B cell (primary cell): ENCODE results near the gene PIK3IP1. TPM values are rescaled to one million over a fixed set of nuclear protein-coding genes. Genes with fewer than 3 reads are reported as not detected.
A peak's percentile ranks its signal among the peaks of the same experiment; 100 is the strongest.

Experiments used
- ATAC-seq: fragments of 200-7000 bp; cut with Tn5 transposase; one replicate; pipeline ENCODE4 v1.10.0; 2021; ENCODE audit warnings: low read depth, mild to moderate bottlenecking, moderate number of reproducible peaks, moderate library complexity
- CTCF ChIA-PET: fragments of 350-600 bp; sonication (Branson Sonifier 250); formaldehyde crosslinking; loops from one replicate; lab custom pipeline; 2021; ENCODE audit warnings: antibody characterized with exemption, inconsistent platforms; lab: Charles Lee
- POLR2A ChIA-PET: fragments of 350-600 bp; sonication (Branson Sonifier 250); formaldehyde crosslinking; loops from one replicate; lab custom pipeline; 2021; ENCODE audit warnings: antibody characterized with exemption; lab: Charles Lee
- DNase-seq: peaks from one replicate; pipeline ENCODE4 v3.0.0; 2013
- H2AFZ ChIP-seq: 2 replicates; pipeline ENCODE4 v1.6.1; 2012; ENCODE audit warnings: mild to moderate bottlenecking, low read depth, low read length; ENCODE audit not compliant: insufficient read depth, poor library complexity, severe bottlenecking
- H3K27ac ChIP-seq, 2 donors: 1 replicate in 1 of 2; 2 replicates in 1 of 2; pipeline ENCODE4 v1.5.1; 2012 to 2013; ENCODE audit warnings: low read length in 2 of 2, mild to moderate bottlenecking in 2 of 2, moderate library complexity in 1 of 2
- H3K27me3 ChIP-seq, 4 experiments: fragments of 200-600 bp in 1 of 4; sonication (generic) in 1 of 4; replicated peaks in 1 of 4; 1 replicate in 2 of 4; 2 replicates in 2 of 4; pipeline versions ENCODE4 v1.6.1 to v1.7.0; 2013 to 2016; ENCODE audit warnings: low read length in 3 of 4, mild to moderate bottlenecking in 2 of 4, mixed read lengths in 1 of 4, moderate library complexity in 1 of 4; ENCODE audit not compliant: insufficient read depth in 4 of 4, control insufficient read depth in 3 of 4; ENCODE audit errors: control extremely low read depth in 1 of 4
- H3K36me3 ChIP-seq, 2 experiments: replicated peaks in 1 of 2; 1 replicate in 1 of 2; 2 replicates in 1 of 2; pipeline versions ENCODE4 v1.6.1 to v1.7.1; 2013; ENCODE audit warnings: low read length in 1 of 2; ENCODE audit not compliant: insufficient read depth in 2 of 2, control insufficient read depth in 1 of 2; ENCODE audit errors: control extremely low read depth in 1 of 2, extremely low read depth in 1 of 2
- H3K4me1 ChIP-seq, 2 donors: fragments of 200-600 bp in 1 of 2; sonication (generic) in 1 of 2; 1 replicate in 1 of 2; 2 replicates in 1 of 2; pipeline versions ENCODE4 v1.5.1 to v1.6.1; 2013 to 2017; ENCODE audit warnings: low read length in 2 of 2; ENCODE audit not compliant: control insufficient read depth in 2 of 2, insufficient read depth in 2 of 2
- H3K4me2 ChIP-seq: replicated peaks from 2 replicates; pipeline ENCODE3; 2012; ENCODE audit warnings: mild to moderate bottlenecking, low read depth, low read length; ENCODE audit not compliant: poor library complexity, severe bottlenecking
- H3K4me3 ChIP-seq, 5 experiments: fragments of 200-600 bp in 1 of 5; sonication (generic) in 1 of 5; 1 replicate in 3 of 5; 2 replicates in 2 of 5; pipeline versions ENCODE4 v1.5.1 to v1.7.0; 2011 to 2016; ENCODE audit warnings: low read length in 4 of 5, mild to moderate bottlenecking in 4 of 5, low read depth in 2 of 5, control low read depth in 1 of 5, moderate library complexity in 1 of 5; ENCODE audit not compliant: insufficient read depth in 1 of 5; ENCODE audit errors: control extremely low read depth in 1 of 5, extremely low read depth in 1 of 5
- H3K79me2 ChIP-seq: fragments of 200-600 bp; sonication (generic); one replicate; pipeline ENCODE4 v1.6.0; 2016; ENCODE audit warnings: low read length; ENCODE audit not compliant: control insufficient read depth, insufficient read depth
- H3K9ac ChIP-seq: fragments of 200-600 bp; sonication (generic); 2 replicates; pipeline ENCODE4 v1.6.1; 2017; ENCODE audit warnings: mild to moderate bottlenecking, low read length, moderate library complexity
- H3K9me3 ChIP-seq, 3 donors: one replicate each; pipeline versions ENCODE4 v1.6.1 to v1.7.1; 2013; ENCODE audit warnings: low read length in 2 of 3; ENCODE audit not compliant: control insufficient read depth in 2 of 3, insufficient read depth in 1 of 3; ENCODE audit errors: control extremely low read depth in 1 of 3
- H4K20me1 ChIP-seq: 2 replicates; pipeline ENCODE4 v1.6.0; 2012; ENCODE audit warnings: mild to moderate bottlenecking, low read length; ENCODE audit not compliant: insufficient read depth, control insufficient read depth, poor library complexity, severe bottlenecking
- H3K27ac Mint-ChIP-seq: one replicate; pipeline ENCODE4 v1.8.0; 2021; ENCODE audit warnings: mixed read lengths
- H3K27me3 Mint-ChIP-seq: one replicate; pipeline ENCODE4 v1.8.0; 2021; ENCODE audit warnings: mixed read lengths
- H3K4me1 Mint-ChIP-seq: one replicate; pipeline ENCODE4 v1.8.0; 2021; ENCODE audit warnings: mixed read lengths
- H3K4me3 Mint-ChIP-seq: one replicate; pipeline ENCODE4 v1.8.0; 2021; ENCODE audit warnings: mixed read lengths
- H3K9me3 Mint-ChIP-seq: one replicate; pipeline ENCODE4 v1.8.0; 2022; ENCODE audit warnings: mixed read lengths; ENCODE audit not compliant: insufficient read depth
- CTCF ChIP-seq: fragments of 200-600 bp; IDR thresholded peaks from one replicate; pipeline ENCODE4 v1.8.0; 2022; ENCODE audit warnings: antibody characterized with exemption, mild to moderate bottlenecking
- EZH2 ChIP-seq: IDR thresholded peaks from 2 replicates; pipeline ENCODE4 v1.6.1; 2012; ENCODE audit warnings: borderline replicate concordance, low read depth, mild to moderate bottlenecking, moderate library complexity, low read length; ENCODE audit not compliant: insufficient read depth, poor library complexity, severe bottlenecking
- WGBS: methylation state at CpG from one replicate; pipeline ENCODE4 v1.1.5; 2013; ENCODE audit warnings: missing lambda C conversion rate; ENCODE audit not compliant: insufficient coverage; 5-methylcytosine and 5-hydroxymethylcytosine counted together
- intact Hi-C: fragments of 100-400 bp; cut with micrococcal nuclease; formaldehyde crosslinking; loops from one replicate; pipeline ENCODE4 v1.10.0; 2022
- polyA plus RNA-seq: library from polyadenylated mRNA; depleted of rRNA; stranded (reverse); fragments of >200 nt; gene quantifications from 2 replicates; pipeline ENCODE4 v1.2.3, GENCODE V29; 2012
- small RNA-seq: library from RNA; depleted of rRNA; stranded (forward); fragments of <200 nt; gene quantifications from one replicate; pipeline ENCODE3, GENCODE V24; 2012; ENCODE audit warnings: low replicate concordance, low read depth; ENCODE audit not compliant: insufficient read length
- total RNA-seq, 2 donors: library from RNA; stranded (reverse); fragments of 120-200 nt in 1 of 2; gene quantifications; 1 replicate in 1 of 2; 2 replicates in 1 of 2; pipeline versions ENCODE4 v1.2.3 to v1.2.4, GENCODE V29; 2013 to 2022

PIK3IP1 gene
- total and polyA plus RNA-seq, 2 donors (not counting 1 experiment from before 2014, with no cell fraction given) = 89.8 to 92.9 TPM

- ChIA-PET CTCF (interaction anchor here (0.8 kb wide), 1 partner anchor 22 kb away, joined by 5 read pairs; no protein-coding TSS in a partner anchor), POLR2A (no interaction called here)
- Histone ChIP-seq H3K27me3 (no peaks in the 10 kb centered on the region), H3K79me2 (peaks cover 37% of the 10 kb centered on the region), H3K4me2 (no peak overlapping the region), H3K36me3 (no peaks in the 10 kb centered on the region), H2AFZ (no peak overlapping the region), H3K9me3 (no peaks in the 10 kb centered on the region), H3K4me1 (peaks cover 11 to 14% of the 10 kb centered on the region in 2 donors), H3K27ac (no peak overlapping the region), H3K4me3 (peak overlapping the region in 1 of 5 experiments; percentile 41), H3K9ac (no peak overlapping the region), H4K20me1 (no peaks in the 10 kb centered on the region)
- intact Hi-C loops = no loop called here
- Mint-ChIP-seq H3K27ac (no peak overlapping the region), H3K27me3 (no peaks in the 10 kb centered on the region), H3K4me3 (no peak overlapping the region), H3K9me3 (no peaks in the 10 kb centered on the region), H3K4me1 (peaks cover 12% of the 10 kb centered on the region)
- 94% methylated on average over 2 of the region's 3 CpGs for WGBS
- DNase-seq = no peak
- no peak for ATAC-seq
- TF ChIP-seq CTCF (no peak), EZH2 (no peak)
These were observed 57.2 kb downstream of the PIK3IP1 start for GRCh38 chr22:31235081-31235480.

- DNase-seq = no peak
- TF ChIP-seq EZH2 (no peak), CTCF (no peak)
- H3K4me2 ChIP-seq = no peak overlapping the region
- no peak for ATAC-seq
- no peaks in the 10 kb centered on the region for H4K20me1 ChIP-seq
- H3K4me1 ChIP-seq = peaks cover 17 to 19% of the 10 kb centered on the region in 2 donors
- ChIA-PET CTCF (interaction anchor here (1.2 to 9.4 kb wide), 3 partner anchors 20 to 142 kb away, joined by 3 to 56 read pairs (median 5); partner anchors contain the start of gene LIMK2), POLR2A (no interaction called here)
- no peak overlapping the region for H3K9ac ChIP-seq
- intact Hi-C loops = no loop called here
- Mint-ChIP-seq H3K4me1 (peaks cover 21% of the 10 kb centered on the region), H3K27ac (no peak overlapping the region), H3K4me3 (no peak overlapping the region), H3K9me3 (no peaks in the 10 kb centered on the region), H3K27me3 (no peaks in the 10 kb centered on the region)
- H3K36me3 ChIP-seq = no peaks in the 10 kb centered on the region
- WGBS = no CpG with 5 or more reads among the region's 3 CpGs
- no peak overlapping the region for H2AFZ ChIP-seq
- peaks cover 37% of the 10 kb centered on the region for H3K79me2 ChIP-seq
- H3K4me3 ChIP-seq = no peak overlapping the region
- H3K27ac ChIP-seq = no peak overlapping the region
- H3K27me3 ChIP-seq = no peaks in the 10 kb centered on the region
- no peaks in the 10 kb centered on the region for H3K9me3 ChIP-seq
These were observed 59.3 kb downstream of the PIK3IP1 start for GRCh38 chr22:31233001-31233400.

Small RNA genes lying within 50 kb of the gene (small RNA-seq; reads per million reads assigned to genes)
- not detected for gene RNA5SP496

Other genes starting within 250 kb of the PIK3IP1 start
- gene SMTN, start 211.2 kb downstream of the PIK3IP1 start, total RNA-seq = 4.0 and 4.7 TPM in 2 replicates
- 5.3 and 7.0 TPM in 2 replicates for gene SMTN, start 211.2 kb downstream of the PIK3IP1 start, polyA plus RNA-seq
- 18.4 and 23.6 TPM in 2 replicates for gene SELENOM, start 184.9 kb downstream of the PIK3IP1 start, total RNA-seq
- 29.9 and 43.3 TPM in 2 replicates for gene SELENOM, start 184.9 kb downstream of the PIK3IP1 start, polyA plus RNA-seq
- gene INPP5J, start 169.5 kb downstream of the PIK3IP1 start, total RNA-seq = 0.29 and 0.52 TPM in 2 replicates
- 0.07 and 0.42 TPM in 2 replicates for gene INPP5J, start 169.5 kb downstream of the PIK3IP1 start, polyA plus RNA-seq
- not detected in 2 replicates for gene PLA2G3, start 152.0 kb downstream of the PIK3IP1 start, total RNA-seq
- gene PLA2G3, start 152.0 kb downstream of the PIK3IP1 start, polyA plus RNA-seq = not detected in 2 replicates
- 23.0 and 24.6 TPM in 2 replicates for gene RNF185, start 132.3 kb downstream of the PIK3IP1 start, total RNA-seq
- 9.4 and 12.8 TPM in 2 replicates for gene RNF185, start 132.3 kb downstream of the PIK3IP1 start, polyA plus RNA-seq
- gene LIMK2, start 80.2 kb downstream of the PIK3IP1 start, total RNA-seq = 16.3 and 20.2 TPM in 2 replicates
- gene LIMK2, start 80.2 kb downstream of the PIK3IP1 start, polyA plus RNA-seq = 6.8 and 7.4 TPM in 2 replicates
- gene PATZ1, start 53.9 kb upstream of the PIK3IP1 start, total RNA-seq = 47.0 and 47.4 TPM in 2 replicates
- gene PATZ1, start 53.9 kb upstream of the PIK3IP1 start, polyA plus RNA-seq = 35.1 and 35.6 TPM in 2 replicates
- 58.9 and 77.7 TPM in 2 replicates for gene DRG1, start 107.1 kb upstream of the PIK3IP1 start, total RNA-seq
- gene DRG1, start 107.1 kb upstream of the PIK3IP1 start, polyA plus RNA-seq = 26.6 and 33.9 TPM in 2 replicates
- gene EIF4ENIF1, start 197.4 kb upstream of the PIK3IP1 start, total RNA-seq = 58.3 and 62.7 TPM in 2 replicates
- gene EIF4ENIF1, start 197.4 kb upstream of the PIK3IP1 start, polyA plus RNA-seq = 26.2 and 29.4 TPM in 2 replicates
- gene SFI1, start 204.0 kb upstream of the PIK3IP1 start, total RNA-seq = 182 and 191 TPM in 2 replicates
- 80.2 and 104 TPM in 2 replicates for gene SFI1, start 204.0 kb upstream of the PIK3IP1 start, polyA plus RNA-seq